GM23338 (cell line): Measurements from ENCODE around the gene OR10AD1. TPM values are rescaled to one million over a fixed set of nuclear protein-coding genes. Genes with fewer than 3 reads are reported as not detected.

Source experiments
- ATAC-seq: fragments of 200-7000 bp; cut with Tn5 transposase; 3 replicates; pipeline ENCODE4 v1.9.1; 2020
- DNase-seq: peaks from one replicate; pipeline ENCODE4 v3.0.0-alpha.2; 2015; ENCODE audit warnings: low spot score
- H2AFZ ChIP-seq: fragments of 200-600 bp; sonication (generic); 2 replicates; pipeline ENCODE4 v1.8.0; 2016; ENCODE audit warnings: antibody characterized with exemption, mild to moderate bottlenecking, moderate library complexity
- H3F3A ChIP-seq: fragments of 200-600 bp; sonication (generic); replicated peaks from 2 replicates; pipeline ENCODE4 v1.8.0; 2017; ENCODE audit warnings: antibody characterized with exemption, mixed run types, low read depth
- H3K27ac ChIP-seq: fragments of 200-600 bp; sonication (generic); 2 replicates; pipeline ENCODE4 v1.6.1; 2016; ENCODE audit warnings: low read depth
- H3K27me3 ChIP-seq: fragments of 200-600 bp; sonication (generic); 2 replicates; pipeline ENCODE4 v1.8.0; 2016; ENCODE audit warnings: mild to moderate bottlenecking, mixed run types, moderate library complexity; ENCODE audit not compliant: insufficient read depth
- H3K36me3 ChIP-seq: fragments of 200-600 bp; sonication (generic); 2 replicates; pipeline ENCODE4 v1.8.0; 2016; ENCODE audit warnings: mild to moderate bottlenecking; ENCODE audit not compliant: insufficient read depth
- H3K4me1 ChIP-seq: fragments of 200-600 bp; sonication (generic); 2 replicates; pipeline ENCODE4 v1.8.0; 2016; ENCODE audit warnings: mild to moderate bottlenecking, moderate library complexity; ENCODE audit not compliant: insufficient read depth
- H3K4me2 ChIP-seq: fragments of 200-600 bp; sonication (generic); 2 replicates; pipeline ENCODE4 v1.7.1; 2017; ENCODE audit warnings: mixed run types
- H3K4me3 ChIP-seq: fragments of 200-600 bp; sonication (generic); 2 replicates; pipeline ENCODE4 v1.6.1; 2016; ENCODE audit warnings: mixed run types
- H3K79me2 ChIP-seq: fragments of 200-600 bp; sonication (generic); replicated peaks from 2 replicates; pipeline ENCODE4 v1.8.0; 2017; ENCODE audit warnings: mild to moderate bottlenecking; ENCODE audit not compliant: insufficient read depth
- H3K9me2 ChIP-seq: fragments of 200-600 bp; sonication (generic); 2 replicates; pipeline ENCODE4 v1.8.0; 2017; ENCODE audit not compliant: insufficient read depth
- H4K20me1 ChIP-seq: fragments of 200-600 bp; sonication (generic); replicated peaks from 2 replicates; pipeline ENCODE4 v1.8.0; 2017; ENCODE audit warnings: mild to moderate bottlenecking; ENCODE audit not compliant: insufficient read depth
- H3K27ac Mint-ChIP-seq: 2 replicates; pipeline ENCODE4 v1.8.0; 2020; ENCODE audit warnings: inconsistent platforms, mild to moderate bottlenecking, moderate library complexity, mixed read lengths
- H3K27me3 Mint-ChIP-seq: 3 replicates; pipeline ENCODE4 v1.8.0; 2022; ENCODE audit warnings: low read depth, mild to moderate bottlenecking, moderate library complexity, mixed read lengths, inconsistent platforms; ENCODE audit not compliant: insufficient read depth, poor library complexity
- H3K36me3 Mint-ChIP-seq: 3 replicates; pipeline ENCODE4 v1.8.0; 2021; ENCODE audit warnings: low read depth, mild to moderate bottlenecking, inconsistent platforms, moderate library complexity, mixed read lengths
- H3K4me1 Mint-ChIP-seq: 3 replicates; pipeline ENCODE4 v1.8.0; 2020; ENCODE audit warnings: mild to moderate bottlenecking, inconsistent platforms, mixed read lengths
- H3K4me3 Mint-ChIP-seq: 3 replicates; pipeline ENCODE4 v1.8.0; 2021; ENCODE audit warnings: moderate library complexity, mild to moderate bottlenecking, inconsistent platforms, mixed read lengths
- H3K9me3 Mint-ChIP-seq: 3 replicates; pipeline ENCODE4 v1.8.0; 2020; ENCODE audit warnings: moderate library complexity, mild to moderate bottlenecking, inconsistent platforms, mixed read lengths
- CREB1 ChIP-seq: fragments of 250-450 bp; sonication (Bioruptor Pico); IDR thresholded peaks from 2 replicates; pipeline ENCODE4 v1.5.0; 2020; ENCODE audit warnings: low read depth, mild to moderate bottlenecking, moderate library complexity
- EZH2phosphoT487 ChIP-seq: fragments of 200-600 bp; sonication (generic); IDR thresholded peaks from one replicate; pipeline ENCODE4 v1.8.1; 2018; ENCODE audit warnings: antibody characterized with exemption; ENCODE audit not compliant: unreplicated experiment
- NANOG ChIP-seq: IDR thresholded peaks from 2 replicates; pipeline ENCODE4 v1.6.1; 2016; ENCODE audit warnings: antibody characterized with exemption, borderline replicate concordance
- POLR2AphosphoS5 ChIP-seq: IDR thresholded peaks from 2 replicates; pipeline ENCODE4 v1.6.1; 2016; ENCODE audit warnings: antibody characterized with exemption, low read depth
- STAT1 ChIP-seq: IDR thresholded peaks from one replicate; pipeline ENCODE4 v1.6.1; 2016; ENCODE audit warnings: antibody characterized with exemption; ENCODE audit not compliant: unreplicated experiment
- ZNF114 ChIP-seq: fragments of 250-450 bp; sonication (Bioruptor Pico); IDR thresholded peaks from 2 replicates; pipeline ENCODE4 v1.5.0; 2020; ENCODE audit warnings: mild to moderate bottlenecking, moderate library complexity
- polyA plus RNA-seq: library from polyadenylated mRNA; unstranded; fragments of >200 nt; fragmentation: Nextera tagmentation; extraction: Ambion mirVana; gene quantifications from 2 replicates; pipeline ENCODE4 v1.2.1, GENCODE V29; 2016
- total RNA-seq: library from RNA; depleted of rRNA; stranded (reverse); fragments of >200 nt; shearing (Covaris generic); gene quantifications from 2 replicates; pipeline ENCODE4 v1.2.3, GENCODE V29; 2014
- TF ChIP-seq, protein P1 (sequence below), 2 experiments: fragments of 200-600 bp in 1 of 2; sonication (generic) in 1 of 2; conservative IDR thresholded peaks; 2 replicates each; pipeline versions ENCODE4 v1.5.1 to v1.6.1; 2016 to 2017; ENCODE audit warnings: antibody characterized with exemption in 2 of 2, low read depth in 2 of 2, mild to moderate bottlenecking in 2 of 2, moderate library complexity in 1 of 2
- TF ChIP-seq, protein P2 (sequence below): IDR thresholded peaks from 2 replicates; pipeline ENCODE4 v1.6.1; 2016; ENCODE audit warnings: antibody characterized with exemption
- TF ChIP-seq, protein P3 (sequence below): fragments of 250-450 bp; sonication (Bioruptor Pico); IDR thresholded peaks from 2 replicates; pipeline ENCODE4 v1.5.0; 2020; ENCODE audit warnings: mild to moderate bottlenecking, moderate library complexity

Gene OR10AD1
- total and polyA plus RNA-seq, 2 experiments from 2014 or later: not detected

DNA sequence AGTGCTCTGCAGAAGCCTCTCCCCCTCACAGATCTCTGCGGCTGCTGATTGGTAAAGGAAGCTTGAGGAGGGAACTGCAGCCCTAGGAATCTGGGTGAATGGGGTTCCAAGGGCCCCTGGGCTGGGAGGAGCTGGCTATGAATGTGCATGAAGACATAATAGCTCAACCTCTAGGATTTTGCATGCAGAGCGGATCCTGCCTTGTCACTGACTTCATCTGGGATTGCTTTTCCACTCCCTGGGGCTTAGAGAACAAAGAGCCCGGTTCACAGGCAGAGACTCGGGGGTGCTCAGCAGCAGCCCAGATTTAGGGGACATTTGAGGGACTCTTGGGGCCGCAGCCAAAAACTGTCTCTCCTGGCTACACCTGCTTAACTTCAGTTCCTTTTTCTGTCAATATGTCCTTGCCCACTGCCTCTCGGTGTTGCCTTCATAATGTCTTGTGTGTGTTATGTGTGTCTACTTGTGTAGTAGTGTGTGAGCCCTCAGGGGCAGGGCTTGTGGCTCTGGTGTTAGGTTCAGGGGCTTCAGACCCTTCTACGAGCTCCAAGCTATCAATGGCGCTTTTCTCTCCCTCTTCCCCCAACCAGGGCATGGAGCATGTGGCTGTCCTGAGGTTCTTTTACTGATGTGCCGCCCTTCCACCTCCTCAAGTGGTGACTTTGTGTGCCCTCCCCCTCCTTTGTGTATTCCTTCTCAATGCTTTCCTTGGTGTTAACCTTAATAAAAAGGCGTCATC is 17.7 kb downstream of the OR10AD1 start:
- peak overlapping the region; percentile 81 for H3K4me3 Mint-ChIP-seq
- TF ChIP-seq ZNF114 (CRISPR knock-in tag) (no peak), POLR2AphosphoS5 (no peak), EZH2phosphoT487 (no peak), STAT1 (no peak)
- TF ChIP-seq, protein P1, sequence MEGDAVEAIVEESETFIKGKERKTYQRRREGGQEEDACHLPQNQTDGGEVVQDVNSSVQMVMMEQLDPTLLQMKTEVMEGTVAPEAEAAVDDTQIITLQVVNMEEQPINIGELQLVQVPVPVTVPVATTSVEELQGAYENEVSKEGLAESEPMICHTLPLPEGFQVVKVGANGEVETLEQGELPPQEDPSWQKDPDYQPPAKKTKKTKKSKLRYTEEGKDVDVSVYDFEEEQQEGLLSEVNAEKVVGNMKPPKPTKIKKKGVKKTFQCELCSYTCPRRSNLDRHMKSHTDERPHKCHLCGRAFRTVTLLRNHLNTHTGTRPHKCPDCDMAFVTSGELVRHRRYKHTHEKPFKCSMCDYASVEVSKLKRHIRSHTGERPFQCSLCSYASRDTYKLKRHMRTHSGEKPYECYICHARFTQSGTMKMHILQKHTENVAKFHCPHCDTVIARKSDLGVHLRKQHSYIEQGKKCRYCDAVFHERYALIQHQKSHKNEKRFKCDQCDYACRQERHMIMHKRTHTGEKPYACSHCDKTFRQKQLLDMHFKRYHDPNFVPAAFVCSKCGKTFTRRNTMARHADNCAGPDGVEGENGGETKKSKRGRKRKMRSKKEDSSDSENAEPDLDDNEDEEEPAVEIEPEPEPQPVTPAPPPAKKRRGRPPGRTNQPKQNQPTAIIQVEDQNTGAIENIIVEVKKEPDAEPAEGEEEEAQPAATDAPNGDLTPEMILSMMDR (conservative IDR thresholded peaks at IDR 0.05; ENCODE audit: low read depth in 2 of 2): no peak
- TF ChIP-seq, protein P2, sequence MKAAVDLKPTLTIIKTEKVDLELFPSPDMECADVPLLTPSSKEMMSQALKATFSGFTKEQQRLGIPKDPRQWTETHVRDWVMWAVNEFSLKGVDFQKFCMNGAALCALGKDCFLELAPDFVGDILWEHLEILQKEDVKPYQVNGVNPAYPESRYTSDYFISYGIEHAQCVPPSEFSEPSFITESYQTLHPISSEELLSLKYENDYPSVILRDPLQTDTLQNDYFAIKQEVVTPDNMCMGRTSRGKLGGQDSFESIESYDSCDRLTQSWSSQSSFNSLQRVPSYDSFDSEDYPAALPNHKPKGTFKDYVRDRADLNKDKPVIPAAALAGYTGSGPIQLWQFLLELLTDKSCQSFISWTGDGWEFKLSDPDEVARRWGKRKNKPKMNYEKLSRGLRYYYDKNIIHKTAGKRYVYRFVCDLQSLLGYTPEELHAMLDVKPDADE: no peak
- Histone ChIP-seq H3K79me2 (no peaks in the 10 kb centered on the region), H2AFZ (peak overlapping the region; percentile 72; the same call in 1 of the 2 replicates), H3K36me3 (no peaks in the 10 kb centered on the region), H3K9me2 (no peaks in the 10 kb centered on the region), H4K20me1 (no peaks in the 10 kb centered on the region), H3F3A (peaks cover 3% of the 10 kb centered on the region; the same call in 1 of the 2 replicates), H3K27ac (no peak overlapping the region), H3K4me3 (peak overlapping the region; percentile 81), H3K4me2 (peak overlapping the region; percentile 87), H3K27me3 (peaks cover 64% of the 10 kb centered on the region), H3K4me1 (peaks cover 23% of the 10 kb centered on the region)
- no peak overlapping the region for H3K27ac Mint-ChIP-seq
- H3K36me3 Mint-ChIP-seq: no peaks in the 10 kb centered on the region
- peaks cover 30% of the 10 kb centered on the region for H3K4me1 Mint-ChIP-seq
- H3K27me3 Mint-ChIP-seq: peaks cover 50% of the 10 kb centered on the region
- ATAC-seq (peak; percentile 45), DNase-seq (peak; percentile 86)
- no peaks in the 10 kb centered on the region for H3K9me3 Mint-ChIP-seq

DNA sequence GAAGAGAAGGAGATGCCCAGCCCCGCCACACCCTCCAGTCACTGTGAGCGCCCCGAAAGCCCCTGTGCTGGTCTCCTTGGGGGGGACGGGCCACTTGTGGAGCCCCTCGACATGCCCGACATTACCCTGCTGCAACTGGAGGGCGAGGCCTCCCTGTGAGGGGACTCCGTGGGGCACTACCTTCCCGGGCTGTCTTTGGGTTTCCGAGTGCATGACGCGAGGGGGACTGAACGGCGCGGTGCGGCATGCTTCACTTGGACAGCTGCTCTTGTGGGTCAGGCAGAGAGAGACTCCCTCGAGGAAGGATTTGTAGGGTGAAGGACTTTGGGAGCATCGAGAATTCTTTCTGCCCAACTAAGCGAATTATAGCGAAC is 18.6 kb downstream of the OR10AD1 start:
- Histone ChIP-seq H3K79me2 (no peaks in the 10 kb centered on the region), H3K4me3 (peak overlapping the region; percentile 81), H3K9me2 (no peaks in the 10 kb centered on the region), H2AFZ (peak overlapping the region; percentile 92), H3K27ac (no peak overlapping the region), H3F3A (peaks cover 3% of the 10 kb centered on the region; the same call in 1 of the 2 replicates), H3K4me2 (peak overlapping the region; percentile 87), H3K4me1 (peaks cover 23% of the 10 kb centered on the region), H4K20me1 (no peaks in the 10 kb centered on the region), H3K36me3 (no peaks in the 10 kb centered on the region), H3K27me3 (peaks cover 72% of the 10 kb centered on the region)
- H3K9me3 Mint-ChIP-seq: no peaks in the 10 kb centered on the region
- peaks cover 52% of the 10 kb centered on the region for H3K27me3 Mint-ChIP-seq
- H3K4me1 Mint-ChIP-seq: peaks cover 27% of the 10 kb centered on the region
- no peak overlapping the region for H3K27ac Mint-ChIP-seq
- DNase-seq: peak; percentile 34
- no peak for TF ChIP-seq POLR2AphosphoS5
- no peak for TF ChIP-seq EZH2phosphoT487
- TF ChIP-seq NANOG: no peak
- no peak for TF ChIP-seq CREB1 (CRISPR knock-in tag)
- TF ChIP-seq, protein P3, sequence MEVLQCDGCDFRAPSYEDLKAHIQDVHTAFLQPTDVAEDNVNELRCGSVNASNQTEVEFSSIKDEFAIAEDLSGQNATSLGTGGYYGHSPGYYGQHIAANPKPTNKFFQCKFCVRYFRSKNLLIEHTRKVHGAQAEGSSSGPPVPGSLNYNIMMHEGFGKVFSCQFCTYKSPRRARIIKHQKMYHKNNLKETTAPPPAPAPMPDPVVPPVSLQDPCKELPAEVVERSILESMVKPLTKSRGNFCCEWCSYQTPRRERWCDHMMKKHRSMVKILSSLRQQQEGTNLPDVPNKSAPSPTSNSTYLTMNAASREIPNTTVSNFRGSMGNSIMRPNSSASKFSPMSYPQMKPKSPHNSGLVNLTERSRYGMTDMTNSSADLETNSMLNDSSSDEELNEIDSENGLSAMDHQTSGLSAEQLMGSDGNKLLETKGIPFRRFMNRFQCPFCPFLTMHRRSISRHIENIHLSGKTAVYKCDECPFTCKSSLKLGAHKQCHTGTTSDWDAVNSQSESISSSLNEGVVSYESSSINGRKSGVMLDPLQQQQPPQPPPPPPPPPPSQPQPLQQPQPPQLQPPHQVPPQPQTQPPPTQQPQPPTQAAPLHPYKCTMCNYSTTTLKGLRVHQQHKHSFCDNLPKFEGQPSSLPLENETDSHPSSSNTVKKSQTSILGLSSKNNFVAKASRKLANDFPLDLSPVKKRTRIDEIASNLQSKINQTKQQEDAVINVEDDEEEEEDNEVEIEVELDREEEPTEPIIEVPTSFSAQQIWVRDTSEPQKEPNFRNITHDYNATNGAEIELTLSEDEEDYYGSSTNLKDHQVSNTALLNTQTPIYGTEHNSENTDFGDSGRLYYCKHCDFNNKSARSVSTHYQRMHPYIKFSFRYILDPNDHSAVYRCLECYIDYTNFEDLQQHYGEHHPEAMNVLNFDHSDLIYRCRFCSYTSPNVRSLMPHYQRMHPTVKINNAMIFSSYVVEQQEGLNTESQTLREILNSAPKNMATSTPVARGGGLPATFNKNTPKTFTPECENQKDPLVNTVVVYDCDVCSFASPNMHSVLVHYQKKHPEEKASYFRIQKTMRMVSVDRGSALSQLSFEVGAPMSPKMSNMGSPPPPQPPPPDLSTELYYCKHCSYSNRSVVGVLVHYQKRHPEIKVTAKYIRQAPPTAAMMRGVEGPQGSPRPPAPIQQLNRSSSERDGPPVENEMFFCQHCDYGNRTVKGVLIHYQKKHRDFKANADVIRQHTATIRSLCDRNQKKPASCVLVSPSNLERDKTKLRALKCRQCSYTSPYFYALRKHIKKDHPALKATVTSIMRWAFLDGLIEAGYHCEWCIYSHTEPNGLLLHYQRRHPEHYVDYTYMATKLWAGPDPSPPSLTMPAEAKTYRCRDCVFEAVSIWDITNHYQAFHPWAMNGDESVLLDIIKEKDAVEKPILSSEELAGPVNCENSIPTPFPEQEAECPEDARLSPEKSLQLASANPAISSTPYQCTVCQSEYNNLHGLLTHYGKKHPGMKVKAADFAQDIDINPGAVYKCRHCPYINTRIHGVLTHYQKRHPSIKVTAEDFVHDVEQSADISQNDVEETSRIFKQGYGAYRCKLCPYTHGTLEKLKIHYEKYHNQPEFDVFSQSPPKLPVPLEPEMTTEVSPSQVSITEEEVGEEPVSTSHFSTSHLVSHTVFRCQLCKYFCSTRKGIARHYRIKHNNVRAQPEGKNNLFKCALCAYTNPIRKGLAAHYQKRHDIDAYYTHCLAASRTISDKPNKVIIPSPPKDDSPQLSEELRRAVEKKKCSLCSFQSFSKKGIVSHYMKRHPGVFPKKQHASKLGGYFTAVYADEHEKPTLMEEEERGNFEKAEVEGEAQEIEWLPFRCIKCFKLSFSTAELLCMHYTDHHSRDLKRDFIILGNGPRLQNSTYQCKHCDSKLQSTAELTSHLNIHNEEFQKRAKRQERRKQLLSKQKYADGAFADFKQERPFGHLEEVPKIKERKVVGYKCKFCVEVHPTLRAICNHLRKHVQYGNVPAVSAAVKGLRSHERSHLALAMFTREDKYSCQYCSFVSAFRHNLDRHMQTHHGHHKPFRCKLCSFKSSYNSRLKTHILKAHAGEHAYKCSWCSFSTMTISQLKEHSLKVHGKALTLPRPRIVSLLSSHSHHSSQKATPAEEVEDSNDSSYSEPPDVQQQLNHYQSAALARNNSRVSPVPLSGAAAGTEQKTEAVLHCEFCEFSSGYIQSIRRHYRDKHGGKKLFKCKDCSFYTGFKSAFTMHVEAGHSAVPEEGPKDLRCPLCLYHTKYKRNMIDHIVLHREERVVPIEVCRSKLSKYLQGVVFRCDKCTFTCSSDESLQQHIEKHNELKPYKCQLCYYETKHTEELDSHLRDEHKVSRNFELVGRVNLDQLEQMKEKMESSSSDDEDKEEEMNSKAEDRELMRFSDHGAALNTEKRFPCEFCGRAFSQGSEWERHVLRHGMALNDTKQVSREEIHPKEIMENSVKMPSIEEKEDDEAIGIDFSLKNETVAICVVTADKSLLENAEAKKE (CRISPR knock-in tag): no peak
- H3K36me3 Mint-ChIP-seq: no peaks in the 10 kb centered on the region
- peak; percentile 2; the same call in 2 of the 3 replicates for ATAC-seq
- peak overlapping the region; percentile 81 for H3K4me3 Mint-ChIP-seq
